ENCODE data around the gene OR5C1.
A peak's percentile ranks its signal among the peaks of the same experiment; 100 is the strongest.
"Not testable (repeated sequence)": the region's sequence is repeated elsewhere in the genome, so short reads cannot be mapped to it uniquely, and the experiment has no call there.

OR5C1 gene

DNA sequence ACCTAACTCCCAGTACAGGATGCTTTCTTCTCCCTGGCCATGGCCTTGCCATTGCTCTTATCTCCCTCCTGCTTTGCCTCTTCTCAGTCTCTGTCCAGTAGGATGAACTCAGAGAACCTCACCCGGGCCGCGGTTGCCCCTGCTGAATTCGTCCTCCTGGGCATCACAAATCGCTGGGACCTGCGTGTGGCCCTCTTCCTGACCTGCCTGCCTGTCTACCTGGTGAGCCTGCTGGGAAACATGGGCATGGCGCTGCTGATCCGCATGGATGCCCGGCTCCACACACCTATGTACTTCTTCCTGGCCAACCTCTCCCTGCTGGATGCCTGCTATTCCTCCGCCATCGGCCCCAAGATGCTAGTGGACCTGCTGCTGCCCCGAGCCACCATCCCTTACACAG is at the start of gene OR5C1:
Gene OR5C1, plus strand, starts transcription at position 103 of the 400 bp plus-strand sequence. Its CDS starts 0 bp downstream, at position 103.
- ATAC-seq, result no peak

- no peak for ATAC-seq
These were observed 46.7 kb upstream of the OR5C1 start, which contains the start of gene OR1L6 for GRCh38 chr9:122742003-122742402. Gene OR1L6, plus strand, starts transcription at chr9:122742303. Its CDS starts 7,545 bp downstream, at chr9:122749848.

- no peak for ATAC-seq
These were observed 33.9 kb upstream of the OR5C1 start for GRCh38 chr9:122754825-122755224.

GRCh38 chr9:122767817-122768216 is 20.9 kb upstream of the OR5C1 start:
- ATAC-seq, result no peak

DNA sequence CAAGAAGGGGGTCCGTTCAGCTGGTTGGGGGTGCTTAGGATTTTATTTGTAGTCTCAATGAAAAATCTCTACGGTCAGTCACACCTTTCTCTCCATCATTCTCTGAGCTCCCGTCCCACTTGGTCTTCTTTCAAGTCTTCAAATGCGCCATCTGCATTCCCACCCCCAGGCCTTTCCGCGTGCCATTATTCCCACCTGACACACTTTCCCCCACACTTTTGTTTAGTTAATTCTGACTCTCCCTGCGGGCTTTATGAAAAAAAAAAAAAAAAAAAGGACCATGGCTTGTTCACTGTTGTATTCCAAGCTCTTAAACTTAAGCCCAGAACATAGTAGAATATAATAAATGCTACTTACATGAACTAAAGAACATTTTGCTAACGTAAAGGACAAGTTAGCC is 11.7 kb upstream of the OR5C1 start:
- ATAC-seq, result no peak

DNA sequence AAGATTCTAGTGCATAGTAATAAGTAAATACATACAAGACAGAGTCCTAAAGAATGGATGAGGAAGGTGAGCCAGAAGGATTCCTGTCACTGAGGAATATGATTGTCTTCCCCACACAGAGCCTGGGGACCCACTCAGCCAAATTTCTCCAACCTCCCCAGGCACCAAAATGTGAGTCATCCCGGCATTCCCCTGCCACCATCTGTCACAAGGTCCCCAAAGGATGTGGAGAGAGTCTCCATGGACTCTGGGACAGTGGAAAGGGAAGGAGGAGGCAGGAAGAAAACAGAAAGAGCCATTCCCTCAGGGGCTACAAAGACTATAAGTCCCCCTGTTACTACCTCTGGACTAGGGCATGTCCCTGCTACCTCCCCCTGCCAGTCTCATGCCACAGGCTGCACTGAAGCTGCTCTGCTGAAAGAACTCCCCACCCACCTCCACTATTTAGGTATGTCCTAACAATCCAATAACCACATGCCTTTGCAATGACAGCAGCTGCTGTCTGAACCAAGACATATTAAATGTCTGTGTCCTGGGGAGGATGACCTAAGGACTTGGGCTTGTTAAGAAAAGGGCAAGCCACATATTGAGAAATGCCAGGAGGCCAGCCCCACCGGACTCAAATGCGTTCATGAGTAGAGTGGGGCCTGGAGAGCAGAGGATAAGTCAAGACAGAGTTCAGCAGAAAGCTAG is 10.7 kb upstream of the OR5C1 start:
- no peak for ATAC-seq

DNA sequence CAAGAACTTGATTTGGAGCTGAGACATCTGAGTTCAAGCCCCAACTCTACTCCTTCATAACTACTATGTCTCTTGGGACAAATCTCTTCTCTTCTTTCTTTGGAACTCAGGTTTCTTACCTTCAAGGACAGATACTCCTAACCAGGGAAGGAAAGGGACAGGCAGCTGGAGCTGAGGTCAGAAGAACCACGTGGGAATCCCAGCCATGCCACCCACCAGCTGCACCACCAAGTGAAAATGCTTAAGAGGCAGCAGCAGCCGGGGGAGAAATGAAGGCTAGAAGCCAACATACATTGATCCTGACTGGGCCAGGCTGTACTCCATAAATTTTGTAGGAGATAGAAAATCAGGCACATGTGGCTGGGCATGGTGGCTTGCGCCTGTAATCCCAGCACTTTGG is 9.6 kb upstream of the OR5C1 start:
- no peak for ATAC-seq

DNA sequence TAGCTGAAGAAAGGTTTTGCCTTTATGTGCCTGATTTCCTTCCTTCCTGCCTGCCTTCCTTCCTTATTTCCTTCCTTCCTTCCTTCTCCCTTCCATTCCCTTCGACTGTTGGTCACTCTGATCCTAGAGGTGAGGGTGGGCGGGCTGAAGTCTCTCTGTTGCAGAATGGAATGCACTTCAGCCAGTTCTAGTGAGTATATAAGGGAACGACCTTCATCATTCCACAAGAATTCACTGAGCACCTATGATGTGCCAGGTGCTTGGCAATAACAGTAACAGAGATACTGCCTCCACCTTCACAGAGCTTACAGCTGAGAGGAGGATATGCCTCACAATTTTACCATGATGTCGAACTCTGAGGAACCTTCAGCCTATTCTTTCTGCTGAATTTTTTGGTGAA is 8.7 kb upstream of the OR5C1 start:
- ATAC-seq, result no peak

- ATAC-seq, result no peak
These were observed 7.1 kb upstream of the OR5C1 start for GRCh38 chr9:122781671-122782070.

GRCh38 chr9:122785269-122785668 is 3.5 kb upstream of the OR5C1 start:
- no peak for ATAC-seq

DNA sequence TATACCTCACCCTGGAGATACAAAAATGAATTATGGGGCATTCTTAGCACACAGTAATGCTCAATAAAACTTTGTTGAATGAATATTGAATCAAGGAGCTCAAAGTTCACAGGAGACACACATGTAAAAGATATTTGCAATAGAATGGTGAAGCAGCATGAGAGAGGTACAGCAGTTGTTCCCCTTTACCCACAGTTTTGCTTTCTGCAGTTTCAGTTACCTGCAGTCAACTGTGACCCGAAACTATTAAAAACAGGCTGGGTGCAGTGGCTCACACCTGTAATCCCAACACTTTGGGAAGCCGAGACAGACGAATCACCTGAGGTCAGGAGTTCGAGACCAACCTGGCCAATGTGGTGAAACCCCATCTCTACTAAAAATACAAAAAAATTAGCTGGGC is 2.4 kb upstream of the OR5C1 start:
- ATAC-seq, result no peak

DNA sequence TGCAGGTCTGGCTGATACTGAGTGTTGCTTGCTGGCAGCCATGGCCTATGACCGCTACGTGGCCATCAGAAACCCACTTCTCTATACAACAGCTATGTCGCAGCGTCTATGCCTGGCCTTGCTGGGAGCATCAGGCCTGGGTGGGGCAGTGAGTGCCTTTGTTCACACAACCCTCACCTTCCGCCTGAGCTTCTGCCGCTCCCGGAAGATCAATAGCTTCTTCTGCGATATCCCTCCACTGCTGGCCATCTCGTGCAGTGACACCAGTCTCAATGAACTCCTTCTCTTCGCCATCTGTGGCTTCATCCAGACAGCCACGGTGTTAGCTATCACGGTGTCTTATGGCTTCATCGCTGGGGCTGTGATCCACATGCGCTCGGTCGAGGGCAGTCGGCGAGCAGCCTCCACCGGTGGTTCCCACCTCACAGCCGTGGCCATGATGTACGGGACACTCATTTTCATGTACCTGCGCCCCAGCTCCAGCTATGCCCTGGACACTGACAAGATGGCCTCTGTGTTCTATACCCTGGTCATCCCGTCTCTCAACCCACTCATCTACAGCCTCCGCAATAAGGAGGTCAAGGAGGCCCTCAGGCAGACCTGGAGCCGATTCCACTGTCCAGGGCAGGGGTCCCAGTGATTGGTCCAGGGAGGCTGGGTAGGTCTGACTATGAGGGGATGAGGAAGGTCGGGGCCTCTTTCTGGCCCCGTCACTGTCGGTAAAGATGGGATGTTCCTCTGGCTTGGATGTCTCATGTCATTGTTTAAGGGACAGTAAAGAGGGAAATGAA is 718 bp downstream of the OR5C1 start:
- ATAC-seq, result no peak

DNA sequence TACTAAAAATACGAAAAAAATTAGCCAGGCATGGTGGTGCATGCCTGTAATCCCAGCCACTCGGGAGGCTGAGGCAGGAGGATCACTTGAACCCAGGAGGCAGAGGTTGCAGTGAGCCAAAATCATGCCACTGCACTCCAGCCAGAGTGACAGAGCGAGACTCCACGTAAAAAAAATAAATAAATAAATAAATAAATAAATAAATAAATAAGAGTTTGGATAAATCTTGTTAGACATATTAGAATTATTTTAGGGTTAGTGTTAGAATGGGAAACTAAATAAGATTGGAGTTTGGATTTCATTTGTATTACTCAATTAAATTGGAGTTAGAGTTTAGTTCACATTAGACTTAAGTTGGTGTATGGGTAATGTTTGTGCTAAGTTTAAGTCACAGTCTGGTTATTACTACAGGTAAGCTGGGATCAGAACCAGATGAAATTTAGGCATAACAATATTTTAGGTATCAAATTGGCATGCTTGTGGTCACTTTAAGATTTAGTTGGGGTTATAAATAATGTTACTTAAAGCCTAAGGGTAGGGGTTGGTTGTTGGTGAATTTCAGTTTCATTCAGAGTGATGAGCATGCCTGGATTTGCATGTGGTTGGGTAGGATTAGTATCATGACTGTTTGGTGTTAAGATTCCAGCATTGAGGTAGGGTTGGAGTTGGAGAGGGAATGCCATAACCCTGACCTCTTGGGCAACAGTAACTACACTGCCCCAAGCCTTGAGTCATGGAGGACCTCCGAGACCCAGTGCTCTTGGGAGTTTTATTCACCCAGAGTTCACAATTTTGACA is 3.3 kb downstream of the OR5C1 start:
- no peak for ATAC-seq

DNA sequence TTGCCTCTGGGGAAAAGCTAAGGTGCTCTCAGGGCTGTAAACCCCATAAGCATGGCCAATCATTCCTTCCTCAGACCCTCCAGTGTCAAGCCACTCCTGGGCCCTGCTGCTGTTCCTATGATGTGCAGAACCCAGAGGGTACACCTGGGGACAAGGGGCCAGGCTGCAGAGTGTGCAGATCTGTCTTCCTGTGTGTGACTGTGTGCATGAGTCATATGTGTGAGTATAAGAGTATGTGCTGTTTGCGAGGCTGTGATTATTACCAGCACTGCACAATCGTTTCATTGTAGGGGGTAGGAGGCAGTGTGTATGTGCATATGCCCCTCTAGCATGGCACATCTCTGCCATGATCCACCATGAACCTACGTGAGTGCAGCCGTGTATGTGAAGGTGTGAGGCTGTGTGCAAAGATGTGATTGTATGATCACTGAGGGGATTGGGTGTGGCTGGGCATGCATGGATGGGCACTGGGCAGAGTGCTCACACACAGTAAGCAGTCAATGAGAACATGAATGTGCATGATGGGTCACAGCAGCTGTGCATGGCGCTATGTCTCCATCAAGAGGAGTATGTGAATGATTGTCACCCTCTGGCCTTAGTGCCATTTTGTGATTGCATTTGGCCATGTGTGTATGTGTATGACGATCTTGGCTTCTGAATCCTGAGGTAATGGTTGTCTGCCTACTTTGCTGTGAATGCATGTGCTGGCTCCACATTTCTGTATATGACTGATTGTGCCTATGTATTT is 8.8 kb downstream of the OR5C1 start:
- no peak for ATAC-seq

DNA sequence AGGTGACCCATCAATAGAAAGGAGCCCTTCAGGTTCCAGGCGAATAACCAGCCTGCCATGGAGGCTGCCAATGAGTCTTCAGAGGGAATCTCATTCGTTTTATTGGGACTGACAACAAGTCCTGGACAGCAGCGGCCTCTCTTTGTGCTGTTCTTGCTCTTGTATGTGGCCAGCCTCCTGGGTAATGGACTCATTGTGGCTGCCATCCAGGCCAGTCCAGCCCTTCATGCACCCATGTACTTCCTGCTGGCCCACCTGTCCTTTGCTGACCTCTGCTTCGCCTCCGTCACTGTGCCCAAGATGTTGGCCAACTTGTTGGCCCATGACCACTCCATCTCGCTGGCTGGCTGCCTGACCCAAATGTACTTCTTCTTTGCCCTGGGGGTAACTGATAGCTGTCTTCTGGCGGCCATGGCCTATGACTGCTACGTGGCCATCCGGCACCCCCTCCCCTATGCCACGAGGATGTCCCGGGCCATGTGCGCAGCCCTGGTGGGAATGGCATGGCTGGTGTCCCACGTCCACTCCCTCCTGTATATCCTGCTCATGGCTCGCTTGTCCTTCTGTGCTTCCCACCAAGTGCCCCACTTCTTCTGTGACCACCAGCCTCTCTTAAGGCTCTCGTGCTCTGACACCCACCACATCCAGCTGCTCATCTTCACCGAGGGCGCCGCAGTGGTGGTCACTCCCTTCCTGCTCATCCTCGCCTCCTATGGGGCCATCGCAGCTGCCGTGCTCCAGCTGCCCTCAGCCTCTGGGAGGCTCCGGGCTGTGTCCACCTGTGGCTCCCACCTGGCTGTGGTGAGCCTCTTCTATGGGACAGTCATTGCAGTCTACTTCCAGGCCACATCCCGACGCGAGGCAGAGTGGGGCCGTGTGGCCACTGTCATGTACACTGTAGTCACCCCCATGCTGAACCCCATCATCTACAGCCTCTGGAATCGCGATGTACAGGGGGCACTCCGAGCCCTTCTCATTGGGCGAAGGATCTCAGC is 11.6 kb downstream of the OR5C1 start, which contains the start of gene OR1K1:
Gene OR1K1, plus strand, starts transcription at position 58 of the 995 bp plus-strand sequence. Its CDS starts 0 bp downstream, at position 58.
- ATAC-seq, result no peak

- peak in 1 of 2 donors; percentile 19 for ATAC-seq
These were observed 17.9 kb downstream of the OR5C1 start for GRCh38 chr9:122806661-122807060.

DNA sequence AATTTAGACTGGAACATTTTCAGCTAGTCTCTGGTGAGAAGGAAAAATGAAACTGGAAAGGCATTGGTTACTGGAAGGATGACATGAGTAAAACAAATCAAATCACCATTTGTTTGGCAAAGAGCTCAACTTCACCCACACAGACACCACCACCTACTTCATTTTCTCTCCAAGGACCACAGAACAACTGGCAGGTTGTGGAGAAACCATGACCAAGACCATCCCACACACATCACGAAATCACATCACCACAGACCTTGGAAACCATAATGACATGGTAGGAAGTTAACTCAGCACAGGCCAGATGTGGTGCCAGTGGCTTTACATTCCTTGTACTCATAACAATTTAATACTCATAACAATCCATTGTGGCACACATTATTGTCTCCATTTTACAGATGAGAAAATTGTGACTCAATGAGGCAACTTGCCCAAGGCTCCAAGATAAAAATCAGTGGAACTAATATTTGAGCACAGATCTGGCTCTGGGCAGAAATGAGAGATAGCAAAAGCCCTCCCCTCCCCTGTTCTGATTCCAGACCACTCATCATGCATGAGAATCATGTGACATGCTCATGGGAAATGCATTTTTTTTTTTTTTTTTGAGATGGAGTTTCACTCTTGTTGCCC is 18.7 kb downstream of the OR5C1 start:
- ATAC-seq, result peak; percentile 67 to 69

DNA sequence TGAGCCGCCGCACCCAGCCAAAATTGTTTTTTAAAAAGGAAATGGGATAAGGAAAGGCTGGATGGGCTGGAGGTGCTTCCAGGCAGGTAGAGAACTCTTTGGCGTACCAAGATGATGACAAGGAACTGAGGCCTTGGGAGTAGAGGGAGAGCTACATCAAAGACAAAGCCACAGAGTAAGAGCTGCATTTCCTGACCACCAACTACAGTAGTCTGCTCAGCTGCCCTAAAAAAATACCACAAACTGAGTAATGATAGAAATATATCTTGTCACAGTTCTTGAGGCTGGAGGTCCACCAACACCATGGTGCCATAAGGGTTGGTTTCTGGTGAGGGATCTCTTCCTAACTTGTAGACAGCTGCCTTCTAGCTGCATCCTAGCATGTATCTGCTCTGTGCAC is 19.4 kb downstream of the OR5C1 start:
- no peak for ATAC-seq

- not testable (repeated sequence) for ATAC-seq
These were observed 20.5 kb downstream of the OR5C1 start for GRCh38 chr9:122809261-122809660.

DNA sequence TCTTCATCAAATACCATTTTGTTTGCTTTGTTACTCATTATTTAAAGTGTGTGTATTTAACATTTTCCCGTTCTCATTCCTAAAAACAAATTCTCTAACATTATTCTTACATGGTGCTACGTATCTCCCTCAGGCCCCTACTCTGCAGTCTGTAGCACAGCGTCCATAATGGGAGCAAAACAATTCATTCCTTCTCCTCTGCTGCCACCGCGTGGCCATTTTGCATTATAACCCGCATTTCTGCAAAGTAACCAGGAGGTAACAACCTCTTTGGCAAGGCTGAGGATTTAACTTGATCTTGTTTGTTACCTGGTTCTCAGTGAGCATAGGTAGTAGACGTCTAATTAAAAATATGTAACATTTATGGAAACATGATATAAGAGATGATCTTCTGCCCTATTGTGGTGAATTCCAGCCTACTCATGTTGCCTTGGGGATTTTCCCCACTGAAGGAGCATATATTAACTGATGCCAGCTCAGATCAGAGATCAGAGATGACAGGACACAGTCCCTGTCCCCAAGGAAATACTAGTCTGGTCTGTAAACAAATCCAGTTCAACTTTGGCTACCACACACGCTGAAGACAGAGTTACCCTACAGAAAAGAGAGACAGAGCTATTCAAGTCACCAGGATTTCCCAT is 21.7 kb downstream of the OR5C1 start:
- peak; percentile 67 to 69 for ATAC-seq

Data from activated CD4-positive, CD25-positive, alpha-beta regulatory T cell treated with anti-CD3 and anti-CD28 coated beads, Interleukin-2, amount 50 U/mL, for 24 hours (primary cell).